ENCODE results near the gene TYMP. TPM values are rescaled to one million over a fixed set of nuclear protein-coding genes. Genes with fewer than 3 reads are reported as not detected.
"Not testable (repeated sequence)": the region's sequence is repeated elsewhere in the genome, so short reads cannot be mapped to it uniquely, and the experiment has no call there.

Gene TYMP
- total RNA-seq, 1 experiment from 2014 or later: 3.2 TPM

DNA sequence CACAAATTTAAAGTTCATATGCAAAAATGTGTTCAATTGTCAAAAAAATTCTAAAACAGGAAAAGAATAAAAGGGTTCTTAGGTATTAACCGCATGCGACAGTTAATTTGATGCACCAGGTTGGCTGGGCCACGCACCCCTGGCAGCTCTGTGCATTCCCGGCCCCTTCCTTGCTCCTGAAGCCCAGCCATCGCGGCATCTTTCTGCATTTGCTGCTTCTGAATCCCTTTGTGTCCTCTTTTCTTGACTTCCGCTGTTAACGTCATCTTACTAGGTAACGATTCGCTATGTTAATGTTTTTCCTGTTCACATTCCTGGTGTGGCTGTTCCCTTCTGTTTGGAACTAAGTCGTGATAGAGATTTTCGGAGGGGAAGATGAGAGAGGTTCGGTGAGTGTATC lies 8.0 kb upstream of the TYMP start:
- Histone ChIP-seq H3K4me1 (replicated peaks) (peaks cover 21% of the 10 kb centered on the region), H3K9me3 (replicated peaks) (no peaks in the 10 kb centered on the region), H3K36me3 (no peaks in the 10 kb centered on the region), H3K27me3 (replicated peaks) (no peaks in the 10 kb centered on the region), H3K4me3 (no peak overlapping the region), H3K27ac (no peak overlapping the region)
- no peak for DNase-seq (ENCODE audit: low read depth in 1 of 2, low spot score in 2 of 2)

DNA sequence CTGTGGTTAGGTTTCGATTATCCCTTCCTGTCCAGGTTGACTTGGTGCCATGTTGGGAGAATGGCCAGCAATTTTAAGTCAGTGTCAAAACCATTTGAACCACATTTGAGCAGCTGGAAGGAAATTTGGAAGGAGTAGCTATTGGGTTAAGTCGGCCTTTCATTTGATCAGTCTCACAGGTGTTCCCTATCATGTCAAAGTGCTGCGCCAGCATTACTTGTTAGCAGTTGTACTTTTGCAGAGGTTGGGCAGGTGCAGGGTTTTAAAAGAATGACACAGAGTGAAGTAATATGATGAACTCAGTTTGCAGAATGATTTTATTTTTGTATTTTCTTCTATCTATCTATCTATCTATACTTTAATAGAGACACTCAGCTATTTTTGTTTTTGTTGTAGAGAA lies 6.4 kb upstream of the TYMP start:
- DNase-seq (ENCODE audit: low read depth in 1 of 2, low spot score in 2 of 2): no peak
- peaks cover under 1% of the 10 kb centered on the region; the same call in 1 of the 2 replicates for H3K9me3 ChIP-seq (replicated peaks)
- H3K27ac ChIP-seq: no peak overlapping the region
- H3K36me3 ChIP-seq: no peaks in the 10 kb centered on the region
- H3K4me1 ChIP-seq (replicated peaks): peaks cover 24% of the 10 kb centered on the region
- H3K4me3 ChIP-seq: no peak overlapping the region
- H3K27me3 ChIP-seq (replicated peaks): peaks cover 13% of the 10 kb centered on the region

DNA sequence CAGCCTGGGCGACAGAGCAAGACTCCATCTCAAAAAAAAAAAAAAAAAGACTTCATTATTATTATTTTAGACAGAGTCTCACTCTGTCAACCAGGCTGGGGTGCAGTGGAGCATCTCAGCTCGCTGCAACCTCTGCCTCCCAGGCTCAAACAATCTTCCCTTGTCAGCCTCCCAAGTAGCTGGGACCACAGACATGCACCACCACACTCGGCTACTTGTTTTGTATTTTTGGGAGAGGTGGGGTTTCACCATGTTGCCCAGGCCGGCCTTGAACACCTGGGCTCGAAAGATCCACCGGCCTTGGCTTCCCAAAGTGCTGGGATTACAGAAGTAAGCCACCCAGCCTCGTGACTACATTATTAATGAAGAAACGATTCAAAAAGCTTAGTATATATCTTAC lies 5.3 kb upstream of the TYMP start:
- no peak for DNase-seq (ENCODE audit: low read depth in 1 of 2, low spot score in 2 of 2)
- no peaks in the 10 kb centered on the region for H3K36me3 ChIP-seq
- H3K27ac ChIP-seq: no peak overlapping the region
- H3K4me1 ChIP-seq (replicated peaks): peaks cover 34% of the 10 kb centered on the region
- H3K9me3 ChIP-seq (replicated peaks): peaks cover 9% of the 10 kb centered on the region
- H3K4me3 ChIP-seq: no peak overlapping the region
- H3K27me3 ChIP-seq (replicated peaks): peaks cover 24% of the 10 kb centered on the region

DNA sequence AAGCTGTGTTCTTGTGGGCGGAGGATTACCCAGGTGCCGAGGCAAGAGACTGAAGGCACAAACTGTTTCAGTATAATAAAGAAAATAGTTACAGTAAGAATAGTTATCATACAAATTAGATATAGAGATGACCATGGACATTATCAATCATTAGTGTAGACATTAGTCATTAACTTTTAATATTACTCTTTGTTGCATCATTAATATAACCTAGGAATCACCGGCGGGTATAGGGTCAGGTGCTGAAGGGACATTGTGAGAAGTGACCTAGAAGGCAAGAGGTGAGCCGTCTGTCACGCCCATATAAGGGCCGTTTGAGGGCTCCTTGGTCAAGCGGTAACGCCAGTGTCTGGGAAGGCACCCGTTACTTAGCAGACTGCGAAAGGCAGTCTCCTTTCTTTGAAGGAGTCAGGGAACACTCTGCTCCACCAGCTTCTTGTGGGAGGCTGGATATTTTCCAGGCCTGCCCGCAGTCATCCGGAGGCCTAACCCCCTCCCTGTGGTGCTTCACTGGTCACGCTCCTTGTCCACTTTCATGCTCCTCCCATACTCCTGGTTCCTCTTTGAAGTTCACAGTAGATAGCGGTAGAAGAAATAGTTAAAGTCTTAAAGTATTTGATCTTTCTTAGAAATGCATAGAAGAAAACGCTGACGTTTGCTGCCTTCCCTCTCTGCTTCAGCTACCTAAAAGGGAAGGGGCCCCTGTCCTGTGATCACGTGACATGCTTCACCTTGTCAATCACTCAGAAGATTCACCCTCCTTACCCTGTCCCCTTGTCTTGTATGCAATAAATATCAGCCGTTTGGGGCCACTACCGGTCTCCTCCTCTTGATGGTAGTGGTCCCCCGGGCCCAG lies 4.3 kb upstream of the TYMP start:
- H3K27me3 ChIP-seq (replicated peaks): peaks cover 30% of the 10 kb centered on the region
- H3K36me3 ChIP-seq; DNase-seq (ENCODE audit: low read depth in 1 of 2, low spot score in 2 of 2); H3K27ac ChIP-seq; H3K4me3 ChIP-seq: not testable (repeated sequence)
- H3K4me1 ChIP-seq (replicated peaks): peaks cover 34% of the 10 kb centered on the region
- H3K9me3 ChIP-seq (replicated peaks): peaks cover 18% of the 10 kb centered on the region

DNA sequence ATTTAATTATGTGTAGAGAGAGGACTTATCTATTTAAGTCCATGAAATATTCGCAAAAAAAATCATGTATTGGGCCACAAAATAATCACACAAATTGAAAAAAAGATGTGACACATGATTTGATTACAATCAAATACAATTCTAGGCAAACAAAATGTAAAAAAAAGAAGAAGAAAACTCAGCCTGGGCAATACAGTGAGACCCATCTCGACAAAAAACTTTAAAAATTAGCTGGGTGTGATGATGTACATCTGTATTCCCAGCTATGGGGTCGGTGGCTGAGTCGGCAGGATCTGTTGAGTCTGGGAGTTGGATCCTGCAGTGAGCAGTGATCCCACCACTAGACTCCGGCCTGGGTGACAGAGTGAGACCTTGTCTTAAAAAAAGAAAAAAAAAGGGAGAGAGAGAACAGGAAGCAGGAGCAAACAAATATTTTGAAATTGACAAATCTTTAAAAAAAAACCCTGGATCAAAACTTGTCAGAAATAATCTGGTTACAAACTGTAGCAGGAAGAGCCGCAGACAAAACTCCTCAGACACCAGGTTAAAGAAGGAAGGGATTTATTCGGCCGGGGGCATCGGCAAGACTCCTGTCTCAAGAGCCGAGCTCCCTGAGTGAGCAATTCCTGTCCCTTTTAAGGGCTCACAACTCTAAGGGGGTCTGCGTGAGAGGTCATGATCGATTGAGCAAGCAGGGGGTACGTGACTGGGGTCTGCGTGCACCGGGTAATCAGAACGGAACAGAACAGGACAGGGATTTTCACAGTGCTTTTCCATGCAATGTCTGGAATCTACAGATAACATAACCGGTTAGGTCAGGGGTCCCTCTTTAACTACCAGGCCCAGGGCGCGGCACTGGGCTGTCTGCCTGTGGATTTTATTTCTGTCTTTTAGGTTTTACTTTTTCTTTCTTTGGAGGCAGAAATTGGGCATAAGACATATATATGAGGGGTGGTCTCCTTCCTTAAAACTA lies 3.3 kb upstream of the TYMP start:
- Histone ChIP-seq H3K36me3 (no peaks in the 10 kb centered on the region), H3K4me1 (replicated peaks) (peaks cover 32% of the 10 kb centered on the region), H3K27me3 (replicated peaks) (peaks cover 30% of the 10 kb centered on the region), H3K4me3 (no peak overlapping the region), H3K27ac (no peak overlapping the region), H3K9me3 (replicated peaks) (peaks cover 18% of the 10 kb centered on the region)
- no peak for DNase-seq (ENCODE audit: low read depth in 1 of 2, low spot score in 2 of 2)

DNA sequence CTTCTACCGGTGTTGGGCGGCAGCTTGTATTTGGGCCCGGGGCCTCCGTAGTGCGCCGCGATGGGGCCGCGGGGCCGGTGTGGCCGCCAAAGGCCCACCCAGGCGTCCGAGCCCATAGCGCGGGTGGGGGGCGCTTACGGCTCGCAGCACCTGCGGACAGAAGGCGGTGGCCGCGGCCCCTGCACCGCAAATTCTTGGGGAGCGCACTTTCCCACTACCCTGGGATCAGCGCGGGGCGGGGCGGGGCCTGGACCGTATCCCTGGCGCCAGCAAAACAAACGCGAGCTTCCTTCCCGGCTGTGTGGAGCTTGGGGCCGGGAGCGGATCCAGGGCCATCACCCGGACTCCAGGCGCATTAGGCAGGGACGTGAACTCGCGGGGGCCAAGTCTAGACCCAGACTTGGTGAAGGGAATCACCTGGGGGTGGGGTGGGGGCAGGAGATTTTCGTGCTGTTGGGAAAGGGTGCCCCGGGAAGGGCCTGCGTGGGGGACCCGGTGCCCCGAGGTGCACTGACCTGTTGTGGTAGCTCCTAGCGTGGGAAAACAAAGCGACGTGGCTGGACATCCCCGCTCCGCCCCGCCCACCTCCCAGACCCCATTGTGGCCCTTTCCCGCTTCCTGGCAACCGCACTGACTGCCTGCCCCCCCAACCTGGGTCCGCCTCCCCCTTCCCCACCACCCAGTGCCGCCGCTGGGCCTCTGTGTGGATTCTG lies 2.3 kb upstream of the TYMP start:
- Histone ChIP-seq H3K4me3 (peak overlapping the region; percentile 41), H3K9me3 (replicated peaks) (peaks cover 18% of the 10 kb centered on the region), H3K27me3 (replicated peaks) (peaks cover 30% of the 10 kb centered on the region), H3K27ac (no peak overlapping the region), H3K4me1 (replicated peaks) (peaks cover 32% of the 10 kb centered on the region), H3K36me3 (no peaks in the 10 kb centered on the region)
- DNase-seq (ENCODE audit: low read depth in 1 of 2, low spot score in 2 of 2): peak; percentile 37 to 69

DNA sequence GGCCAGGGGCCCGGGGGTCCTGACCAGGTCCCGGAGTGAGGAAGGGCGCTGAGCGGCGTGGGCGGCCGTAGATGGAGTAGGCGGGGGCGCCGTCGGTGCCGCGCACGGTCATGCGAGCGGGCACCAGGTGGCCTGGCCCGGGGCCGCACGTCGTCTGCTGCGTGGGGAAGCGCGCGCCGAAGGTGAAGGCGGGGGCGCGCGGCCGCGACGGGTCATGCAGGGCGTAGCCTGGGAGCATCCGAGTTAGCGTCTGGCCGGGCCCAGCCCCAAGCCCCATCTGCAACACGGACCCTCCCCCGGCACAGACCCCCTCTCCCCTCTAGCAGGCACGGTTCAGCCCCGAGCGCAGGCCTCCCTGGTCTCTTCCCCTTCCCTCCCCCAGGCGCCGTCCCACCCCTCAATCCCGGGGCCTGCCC lies 1.7 kb upstream of the TYMP start:
- no peak for DNase-seq (ENCODE audit: low read depth in 1 of 2, low spot score in 2 of 2)

DNA sequence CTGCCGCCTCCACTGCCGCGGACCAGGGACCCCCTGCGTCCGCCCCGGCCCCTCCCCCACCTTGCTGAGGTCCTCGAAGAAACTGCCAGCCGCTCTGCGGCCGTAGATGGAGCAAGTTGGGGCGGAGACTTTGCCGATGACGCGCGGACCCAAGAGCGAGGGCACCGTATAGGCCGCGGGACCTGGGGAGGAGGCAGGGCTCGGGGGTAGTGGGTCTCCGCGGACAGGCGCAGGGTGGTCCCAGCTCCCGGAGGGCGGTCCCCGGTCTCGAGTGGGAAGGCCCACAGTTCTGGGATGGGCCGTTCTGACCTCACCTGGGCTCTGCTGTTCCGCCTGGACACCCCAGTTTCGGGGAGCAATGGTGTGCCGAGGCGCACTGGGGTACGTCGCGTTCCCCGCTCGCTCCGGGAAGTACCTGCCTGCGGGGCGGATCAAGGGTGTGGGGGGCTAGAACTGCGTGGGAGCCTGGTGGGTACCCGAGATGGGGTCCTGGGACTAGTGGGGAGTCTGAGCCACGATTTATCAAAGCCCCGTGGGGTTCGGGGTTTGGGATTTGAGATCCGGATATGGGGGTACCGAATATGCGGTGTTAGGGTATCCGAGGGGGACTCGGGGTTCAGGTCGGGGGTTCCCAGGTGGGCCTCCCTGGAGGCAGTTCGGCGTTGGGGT lies 1.2 kb upstream of the TYMP start:
- peaks cover 42% of the 10 kb centered on the region for H3K4me1 ChIP-seq (replicated peaks)
- peaks cover 18% of the 10 kb centered on the region for H3K9me3 ChIP-seq (replicated peaks)
- DNase-seq (ENCODE audit: low read depth in 1 of 2, low spot score in 2 of 2): peak; percentile 36 to 74
- peaks cover 30% of the 10 kb centered on the region for H3K27me3 ChIP-seq (replicated peaks)
- H3K4me3 ChIP-seq: peak overlapping the region; percentile 41
- no peak overlapping the region for H3K27ac ChIP-seq
- 0 out of 2 replicates have a peak, but pooled peaks cover 2% of the 10 kb centered on the region for H3K36me3 ChIP-seq

More for the DNA sequence above, 1.7 kb upstream of the TYMP start:
- Histone ChIP-seq H3K36me3 (no peaks in the 10 kb centered on the region), H3K27me3 (replicated peaks) (peaks cover 30% of the 10 kb centered on the region), H3K4me3 (peak overlapping the region; percentile 41), H3K9me3 (replicated peaks) (peaks cover 18% of the 10 kb centered on the region), H3K27ac (no peak overlapping the region), H3K4me1 (replicated peaks) (peaks cover 36% of the 10 kb centered on the region)

DNA sequence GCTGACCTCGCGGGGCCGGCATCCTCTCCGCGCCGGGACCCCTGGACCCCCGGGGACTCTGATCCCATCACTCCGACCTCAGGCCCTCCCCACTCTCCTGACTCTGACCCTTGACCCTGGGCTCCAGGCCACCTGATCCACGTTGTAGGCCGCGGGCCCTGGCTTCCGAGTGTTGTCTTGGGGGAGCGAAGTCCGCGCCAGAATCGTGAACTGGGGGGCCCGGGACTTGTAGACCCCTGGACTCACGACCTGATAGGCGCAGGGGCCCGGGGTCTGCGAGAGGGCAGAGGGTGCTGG lies 716 bp upstream of the TYMP start:
- no peak overlapping the region for H3K27ac ChIP-seq
- peaks cover 18% of the 10 kb centered on the region for H3K9me3 ChIP-seq (replicated peaks)
- H3K4me3 ChIP-seq: peak overlapping the region; percentile 41
- H3K4me1 ChIP-seq (replicated peaks): peaks cover 42% of the 10 kb centered on the region
- DNase-seq (ENCODE audit: low read depth in 1 of 2, low spot score in 2 of 2): peak in 1 of 2 experiments; percentile 28
- H3K36me3 ChIP-seq: 0 out of 2 replicates have a peak, but pooled peaks cover 3% of the 10 kb centered on the region
- peaks cover 30% of the 10 kb centered on the region for H3K27me3 ChIP-seq (replicated peaks)

DNA sequence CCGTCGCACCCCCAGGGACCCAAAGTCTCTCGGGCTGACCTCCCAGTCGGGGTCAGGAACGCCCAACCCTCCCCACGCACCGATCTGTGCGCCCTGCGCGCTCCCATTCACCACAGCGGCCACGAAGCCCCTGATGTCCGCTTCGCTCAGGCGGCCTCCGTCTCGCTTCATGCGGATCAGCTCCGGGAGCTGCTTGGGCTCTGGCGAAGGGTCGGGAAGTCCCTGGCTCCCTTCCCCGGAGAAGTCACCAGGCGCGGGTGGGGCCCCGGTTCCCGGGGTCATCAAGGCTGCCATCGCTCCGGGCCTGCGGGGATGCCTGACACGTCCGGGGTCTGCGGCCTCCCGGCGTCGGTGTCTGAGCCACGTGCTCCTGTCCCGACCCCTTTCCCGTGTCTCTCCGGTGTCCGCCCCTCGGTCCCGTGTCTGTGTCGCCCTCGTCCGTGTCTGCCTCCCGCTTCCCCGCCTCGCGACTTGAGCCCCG lies 356 bp downstream of the TYMP start:
- no peak for DNase-seq (ENCODE audit: low read depth in 1 of 2, low spot score in 2 of 2)
- H3K4me3 ChIP-seq: peak overlapping the region; percentile 41
- H3K27ac ChIP-seq: no peak overlapping the region

DNA sequence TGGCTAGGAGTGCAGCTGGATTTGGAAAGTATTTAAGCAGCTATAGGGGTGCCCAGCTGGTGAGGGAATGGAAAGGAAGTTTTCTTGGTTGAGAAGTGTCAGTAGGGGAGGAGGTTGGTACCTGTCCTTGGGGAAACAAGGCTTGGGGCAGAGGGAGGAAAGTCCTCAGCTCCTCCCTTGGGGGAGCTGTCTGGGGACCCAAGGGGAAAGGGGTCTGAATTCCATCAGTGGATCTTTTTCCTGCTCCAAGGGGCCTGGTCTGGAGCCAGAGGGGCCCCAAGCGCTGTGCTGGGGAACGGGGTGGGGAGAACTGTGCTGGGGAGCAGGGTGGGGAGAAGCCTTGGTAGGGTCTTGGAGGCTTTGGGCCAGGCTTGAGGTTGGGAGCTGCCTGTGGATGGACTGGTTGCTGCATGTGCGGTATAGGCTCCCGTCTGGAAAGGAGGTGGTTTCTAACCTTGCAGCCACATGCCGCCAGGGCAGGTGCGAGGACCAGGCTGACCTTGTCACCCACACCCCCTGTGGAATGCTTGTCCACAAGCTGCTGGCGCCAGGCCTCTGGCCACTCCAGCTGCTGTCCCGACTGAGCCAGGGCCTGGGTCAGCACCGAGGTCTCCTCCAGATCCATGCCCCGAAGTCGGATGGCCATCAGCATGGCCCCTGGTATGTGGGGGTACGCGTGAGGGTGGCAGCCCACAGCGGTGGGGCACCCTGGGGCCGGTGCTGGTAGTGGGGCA lies 963 bp downstream of the TYMP start:
- Histone ChIP-seq H3K36me3 (peaks cover 18% of the 10 kb centered on the region), H3K9me3 (replicated peaks) (peaks cover 18% of the 10 kb centered on the region), H3K4me3 (no peak overlapping the region), H3K4me1 (replicated peaks) (peaks cover 54% of the 10 kb centered on the region), H3K27me3 (replicated peaks) (peaks cover 30% of the 10 kb centered on the region), H3K27ac (no peak overlapping the region)
- no peak for DNase-seq (ENCODE audit: low read depth in 1 of 2, low spot score in 2 of 2)

More for the DNA sequence above, 356 bp downstream of the TYMP start:
- peaks cover 30% of the 10 kb centered on the region for H3K27me3 ChIP-seq (replicated peaks)
- H3K9me3 ChIP-seq (replicated peaks): peaks cover 18% of the 10 kb centered on the region
- peaks cover 50% of the 10 kb centered on the region for H3K4me1 ChIP-seq (replicated peaks)
- peaks cover 12% of the 10 kb centered on the region for H3K36me3 ChIP-seq

DNA sequence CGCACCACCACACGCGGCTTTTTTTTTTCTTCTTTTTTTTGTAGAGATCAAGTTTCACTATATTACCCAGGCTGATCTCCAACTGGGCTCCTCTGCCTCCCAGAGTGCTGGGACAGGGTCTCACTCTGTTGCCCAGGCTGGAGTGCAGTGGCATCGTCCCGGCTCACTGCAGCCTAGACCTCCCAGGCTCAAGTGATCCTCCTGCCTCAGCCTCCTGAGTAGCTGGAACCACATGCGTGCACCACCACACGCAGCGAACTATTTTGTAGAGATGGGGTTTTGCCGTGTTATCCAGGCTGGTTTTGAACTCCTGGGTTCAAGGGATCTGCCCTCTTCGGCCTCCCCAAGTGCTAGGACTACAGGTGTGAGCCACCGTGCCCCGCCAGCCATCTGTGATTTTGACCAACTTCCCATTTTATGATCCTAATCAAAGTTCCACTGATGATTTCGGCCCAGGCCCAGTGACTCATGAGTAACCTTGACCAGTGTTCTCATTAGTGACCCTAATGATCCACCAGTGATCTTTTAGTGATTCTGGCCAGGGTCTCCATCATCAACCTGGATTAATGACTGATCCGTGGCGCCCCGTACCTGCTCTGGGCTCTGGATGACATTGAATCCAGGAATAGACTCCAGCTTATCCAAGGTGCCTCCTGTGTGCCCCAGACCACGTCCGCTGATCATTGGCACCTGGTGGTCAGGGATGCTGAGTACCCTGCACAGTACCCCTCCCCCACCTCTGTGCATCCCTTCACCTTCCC lies 1.7 kb downstream of the TYMP start:
- H3K9me3 ChIP-seq (replicated peaks): peaks cover 18% of the 10 kb centered on the region
- peaks cover 54% of the 10 kb centered on the region for H3K4me1 ChIP-seq (replicated peaks)
- peaks cover 25% of the 10 kb centered on the region for H3K36me3 ChIP-seq
- H3K4me3 ChIP-seq: no peak overlapping the region
- H3K27ac ChIP-seq: no peak overlapping the region
- DNase-seq (ENCODE audit: low read depth in 1 of 2, low spot score in 2 of 2): no peak
- H3K27me3 ChIP-seq (replicated peaks): peaks cover 30% of the 10 kb centered on the region
